Left ventricle myocardium inferior (tissue), 1 donor: ENCODE data around the gene SLC4A1AP. TPM values are rescaled to one million over a fixed set of nuclear protein-coding genes. Genes with fewer than 3 reads are reported as not detected.
"Not testable (repeated sequence)": the region's sequence is repeated elsewhere in the genome, so short reads cannot be mapped to it uniquely, and the experiment has no call there.

Source experiments
- DNase-seq: peaks from one replicate; pipeline ENCODE4 v3.0.0-alpha.2; 2020
- H3K27ac ChIP-seq: fragments of 200-600 bp; replicated peaks from 2 replicates; pipeline ENCODE4 v1.8.0; 2021
- H3K27me3 ChIP-seq: fragments of 200-600 bp; 2 replicates; pipeline ENCODE4 v1.8.0; 2021; ENCODE audit warnings: low read depth
- H3K36me3 ChIP-seq: fragments of 200-600 bp; 2 replicates; pipeline ENCODE4 v1.8.0; 2021
- H3K4me1 ChIP-seq: fragments of 200-600 bp; 2 replicates; pipeline ENCODE4 v1.8.0; 2021
- H3K4me3 ChIP-seq: fragments of 200-600 bp; 2 replicates; pipeline ENCODE4 v1.8.0; 2021; ENCODE audit warnings: mild to moderate bottlenecking, moderate library complexity
- H3K9me3 ChIP-seq: fragments of 200-600 bp; replicated peaks from 2 replicates; pipeline ENCODE4 v1.8.0; 2021
- CTCF ChIP-seq: fragments of 200-600 bp; IDR thresholded peaks from 2 replicates; pipeline ENCODE4 v1.8.0; 2021; ENCODE audit warnings: antibody characterized with exemption, mild to moderate bottlenecking, borderline replicate concordance
- intact Hi-C: fragments of 100-400 bp; cut with micrococcal nuclease; formaldehyde crosslinking; loops from one replicate; pipeline ENCODE4 v1.11.0; 2022
- total RNA-seq: library from RNA; stranded (reverse); fragmentation: NEBNext Ultra II Directional; extraction: Animal tissue kit (Norgen Biotek cat#: 25700); gene quantifications from one replicate; pipeline ENCODE4 v1.2.1, GENCODE V29; 2021
- donor health status: DM: no; HTN: yes; CAD: no; lungs with severe emphysema.

The SLC4A1AP gene
- total RNA-seq, 1 donor from 2014 or later = 21.3 TPM

- no peak overlapping the region for H3K4me3 ChIP-seq
- H3K36me3 ChIP-seq = peaks cover 58% of the 10 kb centered on the region
- DNase-seq = no peak
- intact Hi-C loops = no loop called here
- H3K4me1 ChIP-seq = peaks cover 40% of the 10 kb centered on the region
- no peak overlapping the region for H3K27ac ChIP-seq
- no peak for TF ChIP-seq CTCF
- no peaks in the 10 kb centered on the region for H3K9me3 ChIP-seq
- H3K27me3 ChIP-seq = no peaks in the 10 kb centered on the region
Observed at GRCh38 chr2:27667446-27667845, 3.8 kb downstream of the SLC4A1AP start.

- DNase-seq = no peak
- Histone ChIP-seq H3K9me3 (no peaks in the 10 kb centered on the region), H3K4me1 (peaks cover 13% of the 10 kb centered on the region), H3K27me3 (no peaks in the 10 kb centered on the region), H3K4me3 (no peak overlapping the region), H3K36me3 (peaks cover 83% of the 10 kb centered on the region), H3K27ac (no peak overlapping the region)
- intact Hi-C loops = no loop called here
- no peak for TF ChIP-seq CTCF
Observed at GRCh38 chr2:27671235-27671634, 7.5 kb downstream of the SLC4A1AP start.

DNA sequence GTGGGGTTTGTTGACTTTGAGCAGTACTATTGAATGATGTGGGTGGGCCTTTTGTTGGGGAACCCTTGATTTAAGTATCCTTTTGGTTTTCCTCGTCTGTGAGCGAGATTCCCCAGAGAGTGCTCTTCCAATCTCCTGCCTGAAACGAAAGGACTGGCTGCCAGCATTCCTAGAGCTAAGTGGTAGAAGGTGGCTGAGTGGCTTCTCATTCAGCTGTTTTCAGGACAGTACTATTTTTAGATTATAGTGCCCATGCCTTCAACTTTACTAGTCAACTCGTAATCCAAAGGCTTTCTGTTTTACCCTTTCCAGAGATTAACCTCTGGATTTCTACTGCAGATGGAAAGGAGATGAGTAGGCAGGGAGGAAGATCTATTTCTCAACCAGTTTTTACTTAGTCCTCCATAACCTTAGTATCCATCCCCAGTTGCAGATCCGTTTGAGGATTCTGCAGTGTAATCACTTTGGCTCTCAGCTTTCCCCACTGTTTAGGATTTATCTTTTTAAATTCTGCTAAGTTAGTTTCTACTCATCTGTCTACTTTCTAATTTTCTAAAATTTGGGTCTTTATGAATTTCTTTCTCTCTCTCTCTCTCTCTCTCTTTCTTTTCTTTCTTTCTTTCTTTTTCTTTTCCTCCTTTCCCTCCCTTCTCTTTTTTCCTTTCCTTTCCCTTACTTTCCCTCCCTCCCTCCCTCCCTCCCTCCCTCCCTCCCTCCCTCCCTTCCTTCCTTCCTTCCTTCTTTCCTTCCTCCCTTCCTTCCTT is 9.2 kb downstream of the SLC4A1AP start:
- Histone ChIP-seq H3K4me1 (peaks cover 13% of the 10 kb centered on the region), H3K9me3 (no peaks in the 10 kb centered on the region), H3K4me3 (no peak overlapping the region), H3K36me3 (peaks cover 84% of the 10 kb centered on the region), H3K27ac (peak overlapping the region; percentile 62), H3K27me3 (no peaks in the 10 kb centered on the region)
- intact Hi-C loops = no loop called here
- TF ChIP-seq CTCF = no peak
- no peak for DNase-seq

DNA sequence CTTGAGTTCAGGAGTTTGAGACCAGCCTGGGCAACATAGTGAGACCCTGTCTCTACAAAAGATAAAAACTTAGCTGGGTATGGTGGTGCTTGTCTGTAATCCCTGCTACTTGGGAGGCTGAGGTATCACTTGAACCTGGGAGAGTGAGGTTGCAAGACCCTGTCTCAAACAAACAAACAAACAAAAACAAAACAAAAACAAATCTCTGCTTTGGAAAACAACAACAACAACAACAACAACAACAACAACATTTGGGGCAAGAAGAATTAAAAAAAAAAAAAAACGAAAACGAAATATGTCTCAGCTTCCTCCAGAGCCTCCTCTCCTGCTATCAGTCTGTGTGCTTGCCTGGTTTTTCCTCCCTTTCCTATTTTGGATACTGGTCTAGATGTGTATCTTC is 16.9 kb downstream of the SLC4A1AP start:
- peaks cover 8% of the 10 kb centered on the region for H3K4me1 ChIP-seq
- DNase-seq = no peak
- no peak overlapping the region for H3K4me3 ChIP-seq
- no peak overlapping the region for H3K27ac ChIP-seq
- no peaks in the 10 kb centered on the region for H3K9me3 ChIP-seq
- intact Hi-C loops = no loop called here
- no peaks in the 10 kb centered on the region for H3K27me3 ChIP-seq
- peaks cover 77% of the 10 kb centered on the region for H3K36me3 ChIP-seq
- no peak for TF ChIP-seq CTCF

DNA sequence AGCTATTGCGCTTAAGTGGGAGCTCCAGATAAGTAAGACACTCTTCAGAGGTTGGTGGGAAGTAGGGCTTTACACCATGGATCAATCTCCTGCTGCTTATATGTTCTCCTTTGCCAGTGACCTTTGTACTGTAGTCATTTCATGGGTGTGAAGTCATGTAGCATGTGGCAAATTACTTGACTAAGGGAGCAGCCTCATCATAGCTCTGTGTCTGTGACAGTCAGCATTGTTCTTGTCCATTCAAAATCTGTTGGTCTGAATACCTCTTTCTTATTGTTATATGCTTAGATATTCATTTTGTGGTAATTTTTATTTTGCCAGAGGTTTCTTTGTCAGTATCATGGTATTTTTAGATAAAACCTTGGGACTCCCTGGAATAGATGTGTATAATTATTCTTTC is 18.2 kb downstream of the SLC4A1AP start:
- Histone ChIP-seq H3K36me3 (peaks cover 77% of the 10 kb centered on the region), H3K4me3 (no peak overlapping the region), H3K27me3 (no peaks in the 10 kb centered on the region), H3K9me3 (no peaks in the 10 kb centered on the region), H3K4me1 (peaks cover 8% of the 10 kb centered on the region), H3K27ac (no peak overlapping the region)
- DNase-seq = no peak
- no peak for TF ChIP-seq CTCF
- intact Hi-C loops = no loop called here

DNA sequence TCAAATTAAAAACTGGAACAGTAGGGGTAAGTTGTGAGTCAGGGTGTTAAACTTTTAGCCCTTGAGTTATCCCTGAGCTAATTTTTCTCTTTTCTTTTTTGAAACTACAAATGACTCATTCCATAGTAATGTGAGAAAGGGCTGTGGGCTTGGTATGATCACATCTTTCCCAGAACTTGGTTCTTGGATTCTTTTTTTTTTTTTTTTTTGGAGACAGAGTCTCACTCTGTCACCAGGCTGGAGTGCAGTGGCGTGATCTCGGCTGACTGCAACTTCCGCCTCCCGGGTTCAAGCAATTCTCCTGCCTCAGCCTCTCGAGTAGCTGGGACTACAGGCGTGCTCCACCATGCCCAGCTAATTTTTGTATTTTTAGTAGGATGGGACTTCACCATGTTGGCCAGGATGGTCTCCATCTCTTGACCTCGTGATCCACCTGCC is 18.7 kb downstream of the SLC4A1AP start:
- peaks cover 77% of the 10 kb centered on the region for H3K36me3 ChIP-seq
- H3K27ac ChIP-seq, intact Hi-C loops: not testable (repeated sequence)

More for the DNA sequence above, 18.7 kb downstream of the SLC4A1AP start:
- not testable (repeated sequence) for H3K4me3 ChIP-seq, H3K4me1 ChIP-seq, H3K27me3 ChIP-seq, DNase-seq, H3K9me3 ChIP-seq
